ENCODE results near the gene SLC24A4. TPM values are rescaled to one million over a fixed set of nuclear protein-coding genes. Genes with fewer than 3 reads are reported as not detected.

SLC24A4 gene
- polyA plus RNA-seq, 6 donors from 2014 or later = 0.03 to 0.09 (median 0.05) TPM; not detected in 2

DNA sequence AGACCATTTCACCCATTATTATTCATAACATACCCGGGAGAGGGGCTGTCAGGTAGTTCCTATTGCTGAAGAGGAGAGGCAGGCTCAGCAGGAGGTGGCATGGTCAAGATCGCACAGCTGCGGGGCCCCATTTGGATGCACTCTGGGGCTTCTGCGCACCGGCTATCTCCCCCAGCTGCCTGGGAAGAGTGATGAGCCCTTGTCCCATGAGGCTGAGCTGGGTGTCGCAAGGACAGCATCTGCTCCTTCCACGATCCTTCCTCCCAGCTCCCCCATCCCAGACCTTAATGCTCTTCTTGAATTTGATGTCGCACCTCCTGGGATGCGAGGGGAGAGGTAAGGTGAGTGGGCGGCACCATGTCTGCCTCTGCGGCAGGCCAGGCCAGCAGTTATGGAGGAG is 62.6 kb downstream of the SLC24A4 start:
- no peak for DNase-seq
- peaks cover 3 to 26% (median 11%) of the 10 kb centered on the region in 3 donors for H3K27me3 Mint-ChIP-seq

DNA sequence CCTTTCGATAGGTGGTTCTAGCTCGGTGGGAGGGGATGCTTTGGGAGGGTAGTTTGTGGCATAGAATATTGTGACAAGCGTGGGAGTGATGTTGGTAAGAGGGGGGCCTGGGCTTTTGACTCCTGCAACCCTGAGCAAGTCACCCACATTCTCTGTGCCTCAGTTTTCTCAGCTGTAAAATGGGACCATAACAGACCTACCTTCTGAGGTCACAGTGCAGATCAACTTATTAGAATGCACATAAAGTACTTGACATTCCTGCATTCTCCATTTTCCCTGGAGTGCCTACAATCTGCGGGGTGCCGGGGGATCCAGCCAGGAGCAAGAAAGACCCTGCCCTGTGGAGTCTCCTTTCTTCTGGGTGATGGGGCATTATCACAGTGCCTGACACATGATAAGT is 63.2 kb downstream of the SLC24A4 start:
- Mint-ChIP-seq H3K27ac (no peak overlapping the region), H3K4me3 (no peak overlapping the region), H3K27me3 (peaks cover 4 to 26% (median 11%) of the 10 kb centered on the region in 3 donors), H3K36me3 (no peaks in the 10 kb centered on the region), H3K4me1 (no peaks in the 10 kb centered on the region), H3K9me3 (no peaks in the 10 kb centered on the region)
- ATAC-seq (ENCODE audit: low read depth in 2 of 2) = no peak
- DNase-seq = no peak

More for the DNA sequence above, 62.6 kb downstream of the SLC24A4 start:
- H3K36me3 Mint-ChIP-seq = no peaks in the 10 kb centered on the region
- peak overlapping the region in 1 of 8 donors; percentile 61 for H3K4me3 Mint-ChIP-seq
- no peaks in the 10 kb centered on the region for H3K4me1 Mint-ChIP-seq
- ATAC-seq (ENCODE audit: low read depth in 2 of 2) = no peak
- H3K27ac Mint-ChIP-seq = no peak overlapping the region
- H3K9me3 Mint-ChIP-seq = no peaks in the 10 kb centered on the region

DNA sequence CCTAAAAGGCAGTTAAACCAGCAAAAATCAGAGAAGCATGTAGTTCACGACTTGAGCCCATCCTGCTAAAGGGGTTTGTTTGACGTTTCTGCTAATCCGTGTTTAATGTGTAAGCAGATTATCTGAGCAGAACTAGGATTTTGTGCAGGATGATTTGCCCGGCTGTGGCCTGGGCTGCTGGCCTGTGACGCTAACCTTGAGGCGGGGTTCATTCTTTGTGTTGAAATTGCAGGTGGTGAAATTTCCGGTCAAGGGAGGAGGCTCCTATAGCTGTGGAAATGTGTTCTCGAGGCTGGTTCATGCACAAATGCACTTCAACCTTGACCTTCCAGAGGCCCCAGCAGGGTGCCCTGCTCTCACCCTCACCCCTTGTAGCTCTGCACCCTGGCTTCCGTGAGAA is 63.7 kb downstream of the SLC24A4 start:
- H3K4me3 Mint-ChIP-seq = peak overlapping the region in 1 of 8 donors; percentile 29
- H3K36me3 Mint-ChIP-seq = no peaks in the 10 kb centered on the region
- ATAC-seq (ENCODE audit: low read depth in 2 of 2) (no peak), DNase-seq (no peak)
- peaks cover 7 to 28% (median 11%) of the 10 kb centered on the region in 3 donors for H3K27me3 Mint-ChIP-seq
- H3K9me3 Mint-ChIP-seq = no peaks in the 10 kb centered on the region
- H3K4me1 Mint-ChIP-seq = no peaks in the 10 kb centered on the region
- no peak overlapping the region for H3K27ac Mint-ChIP-seq

DNA sequence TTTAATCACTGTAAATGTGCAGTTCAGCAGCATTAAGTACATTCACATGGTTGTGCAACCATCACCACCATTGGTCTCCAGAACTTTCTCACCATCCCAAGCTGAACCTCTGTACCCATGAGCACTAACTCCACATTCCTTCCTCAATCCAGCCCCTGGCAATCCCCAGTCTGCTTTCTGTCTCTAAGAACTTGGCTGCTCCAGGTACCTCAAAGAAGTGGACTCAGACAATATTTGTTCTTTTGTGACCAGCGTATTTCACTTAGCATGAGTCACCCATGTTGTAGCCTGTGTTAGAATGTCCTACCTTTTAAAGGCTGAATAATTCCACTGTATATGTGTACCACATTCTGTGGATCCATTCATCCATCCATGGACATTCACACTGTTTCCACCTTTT is 64.6 kb downstream of the SLC24A4 start:
- H3K4me1 Mint-ChIP-seq = no peaks in the 10 kb centered on the region
- no peak overlapping the region for H3K27ac Mint-ChIP-seq
- no peak for ATAC-seq (ENCODE audit: low read depth in 2 of 2)

DNA sequence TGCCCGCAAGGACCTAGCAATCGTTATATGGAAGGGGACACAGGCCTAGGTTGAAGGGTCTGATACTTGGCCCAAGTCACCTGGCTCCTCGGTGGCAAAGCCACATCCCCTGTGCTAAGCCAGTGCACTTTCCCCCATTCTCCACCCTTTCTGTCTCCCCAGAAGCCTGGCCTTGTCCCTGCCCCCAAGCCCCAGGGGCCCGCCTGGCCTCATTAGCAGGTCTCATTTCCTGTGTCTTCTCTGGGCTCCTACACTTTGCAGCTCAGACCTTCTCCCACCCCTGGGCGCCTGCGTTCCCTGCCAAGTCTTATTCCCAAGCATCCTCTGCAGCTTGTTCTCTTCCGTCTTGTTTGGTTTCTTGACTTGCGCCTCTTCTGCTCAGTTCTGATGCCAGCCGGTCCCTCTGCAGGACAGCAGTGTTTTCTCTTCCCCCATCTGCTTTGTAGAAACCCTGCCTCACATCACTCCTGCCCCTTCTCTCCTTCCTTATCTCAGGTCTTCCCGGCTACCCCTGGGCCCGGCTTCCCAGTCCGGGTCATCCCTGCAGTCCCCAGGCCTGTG is 66.7 kb downstream of the SLC24A4 start:
- Mint-ChIP-seq H3K9me3 (no peaks in the 10 kb centered on the region), H3K27ac (peak overlapping the region in 1 of 6 donors; percentile 47), H3K27me3 (peaks cover 4 to 34% (median 14%) of the 10 kb centered on the region in 3 donors), H3K4me1 (no peaks in the 10 kb centered on the region), H3K36me3 (no peaks in the 10 kb centered on the region), H3K4me3 (no peak overlapping the region)
- no peak for DNase-seq
- no peak for ATAC-seq (ENCODE audit: low read depth in 2 of 2)

More for the DNA sequence above, 64.6 kb downstream of the SLC24A4 start:
- H3K9me3 Mint-ChIP-seq = no peaks in the 10 kb centered on the region
- H3K4me3 Mint-ChIP-seq = no peak overlapping the region
- no peaks in the 10 kb centered on the region for H3K36me3 Mint-ChIP-seq
- H3K27me3 Mint-ChIP-seq = peaks cover 4 to 35% (median 11%) of the 10 kb centered on the region in 3 donors
- no peak for DNase-seq

DNA sequence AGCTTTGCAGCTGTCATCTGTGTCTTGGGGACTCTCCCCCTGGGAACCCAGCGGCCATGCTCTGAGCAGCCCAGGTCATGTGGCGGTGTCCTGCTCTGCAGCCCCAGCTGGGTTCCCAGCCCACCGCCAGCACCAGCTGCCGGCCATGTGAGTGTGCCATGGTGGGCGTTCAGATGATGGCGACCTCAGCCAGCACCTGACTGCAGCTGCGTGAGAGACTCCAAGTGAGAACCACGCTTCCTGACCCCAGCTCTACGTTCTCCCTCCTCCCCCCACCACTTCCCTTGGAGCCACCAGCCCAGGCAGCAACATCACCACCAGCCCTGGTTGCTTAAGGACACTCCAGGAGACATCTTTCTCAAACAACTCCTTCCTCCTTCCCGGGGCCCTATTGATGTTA is 68.8 kb downstream of the SLC24A4 start:
- no peak for DNase-seq
- peak overlapping the region in 1 of 6 donors; percentile 41 for H3K27ac Mint-ChIP-seq
- no peaks in the 10 kb centered on the region for H3K36me3 Mint-ChIP-seq
- peaks cover 4 to 32% (median 30%) of the 10 kb centered on the region in 3 donors for H3K27me3 Mint-ChIP-seq
- H3K9me3 Mint-ChIP-seq = no peaks in the 10 kb centered on the region
- no peak for ATAC-seq (ENCODE audit: low read depth in 2 of 2)
- H3K4me3 Mint-ChIP-seq = no peak overlapping the region
- H3K4me1 Mint-ChIP-seq = no peaks in the 10 kb centered on the region

DNA sequence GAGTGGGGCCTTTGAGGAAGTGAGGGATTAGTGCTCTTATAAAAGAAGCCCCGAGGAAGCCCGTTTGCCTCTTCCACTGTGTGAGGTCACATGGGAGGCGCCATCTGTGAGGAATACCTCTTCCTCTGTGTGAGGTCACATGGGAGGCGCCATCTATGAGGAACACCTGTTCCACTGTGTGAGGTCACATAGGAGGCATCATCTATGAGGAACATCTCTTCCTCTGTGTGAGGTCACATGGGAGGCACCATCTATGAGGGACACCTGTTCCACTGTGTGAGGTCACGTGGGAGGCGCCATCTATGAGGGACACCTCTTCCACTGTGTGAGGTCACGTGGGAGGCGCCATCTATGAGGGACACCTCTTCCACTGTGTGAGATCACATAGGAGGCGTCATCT is 69.7 kb downstream of the SLC24A4 start:
- H3K4me1 Mint-ChIP-seq = no peaks in the 10 kb centered on the region
- H3K4me3 Mint-ChIP-seq = no peak overlapping the region
- ATAC-seq (ENCODE audit: low read depth in 2 of 2) (no peak), DNase-seq (no peak)
- peaks cover 4 to 40% (median 37%) of the 10 kb centered on the region in 3 donors for H3K27me3 Mint-ChIP-seq
- H3K27ac Mint-ChIP-seq = no peak overlapping the region
- H3K9me3 Mint-ChIP-seq = no peaks in the 10 kb centered on the region
- H3K36me3 Mint-ChIP-seq = no peaks in the 10 kb centered on the region

DNA sequence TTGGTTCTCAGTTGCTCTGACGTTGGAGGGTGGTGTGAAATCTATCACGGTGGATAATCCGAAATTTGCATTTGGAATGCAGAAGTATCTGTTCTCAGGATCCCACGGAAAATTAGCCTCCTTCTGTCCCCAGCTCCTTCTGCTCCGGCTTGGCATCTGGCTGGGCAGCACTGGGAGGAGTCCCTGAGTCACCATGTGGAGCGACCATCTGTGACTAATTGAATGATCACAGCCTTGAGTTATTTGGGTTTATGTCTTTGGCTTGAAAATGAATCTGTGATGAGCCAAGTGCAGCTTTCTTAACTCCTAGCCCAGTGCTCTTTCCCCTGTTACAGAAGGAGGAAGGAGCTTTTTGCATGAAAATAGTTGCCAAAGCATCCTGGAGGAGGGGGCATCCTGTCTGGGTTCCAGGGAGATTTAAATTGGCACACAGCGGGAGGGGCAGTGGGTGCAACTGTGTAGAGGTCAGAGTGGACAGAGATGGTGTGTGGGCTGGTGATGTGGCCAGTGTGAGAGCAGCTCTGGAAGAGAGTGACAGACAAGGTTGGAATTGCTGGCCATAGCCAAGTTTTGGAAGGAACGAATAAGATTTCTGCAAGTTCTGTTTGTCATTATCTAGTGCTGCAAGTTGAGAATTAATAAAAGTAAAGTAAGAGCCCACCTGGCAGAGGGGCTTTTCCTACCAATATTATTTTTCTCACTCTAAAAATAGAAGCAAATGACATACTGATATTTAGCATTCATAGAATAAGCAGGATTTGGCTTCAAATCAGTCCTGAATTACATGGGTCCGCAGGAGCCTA is 74.4 kb downstream of the SLC24A4 start:
- ATAC-seq (ENCODE audit: low read depth in 2 of 2) (no peak), DNase-seq (no peak)

DNA sequence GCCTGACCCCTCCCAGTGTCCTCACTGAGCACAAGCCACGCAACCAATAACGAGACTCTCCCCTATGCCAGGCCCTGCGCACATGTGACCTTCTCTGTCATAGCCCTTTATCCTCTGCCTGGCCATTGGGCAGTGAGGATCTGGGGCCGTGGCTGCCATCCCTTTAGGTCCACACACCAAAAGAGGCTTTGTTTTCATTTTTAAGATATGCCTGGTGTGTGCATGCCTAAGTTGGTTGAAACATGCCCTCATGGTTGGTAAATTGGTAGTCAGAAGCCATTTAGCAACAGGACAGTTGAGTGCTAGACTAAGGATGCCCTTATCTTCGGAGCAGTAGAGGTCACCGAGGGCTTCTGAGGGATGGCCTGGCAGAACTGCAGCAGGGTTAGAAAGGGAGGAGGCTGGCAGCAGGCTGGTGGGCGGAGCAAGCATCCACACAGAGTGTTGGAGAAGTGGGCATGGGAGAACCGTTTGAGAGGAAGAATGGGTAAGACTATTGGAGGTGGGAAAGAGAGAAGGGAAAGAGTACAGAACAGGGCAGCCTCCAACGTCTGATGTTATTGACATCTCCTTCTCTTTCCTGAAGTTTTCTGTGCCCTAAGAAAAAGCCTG is 75.1 kb downstream of the SLC24A4 start:
- Mint-ChIP-seq H3K4me1 (peaks cover 15 to 30% (median 25%) of the 10 kb centered on the region in 3 donors), H3K27me3 (peaks cover 0 to 26% (median 11%) of the 10 kb centered on the region in 3 donors), H3K4me3 (peak overlapping the region in 2 of 8 donors; percentile 35 to 39), H3K27ac (peak overlapping the region in 3 of 6 donors; percentile 42 to 93 (median 84)), H3K9me3 (peaks cover 0 to 6% (median 0%) of the 10 kb centered on the region in 7 donors), H3K36me3 (no peaks in the 10 kb centered on the region)
- DNase-seq (no peak), ATAC-seq (ENCODE audit: low read depth in 2 of 2) (no peak)

More for the DNA sequence above, 74.4 kb downstream of the SLC24A4 start:
- Mint-ChIP-seq H3K36me3 (no peaks in the 10 kb centered on the region), H3K4me1 (peaks cover 15 to 30% (median 25%) of the 10 kb centered on the region in 3 donors), H3K9me3 (peaks cover 0 to 1% (median 0%) of the 10 kb centered on the region in 7 donors), H3K27ac (peak overlapping the region in 1 of 6 donors; percentile 55), H3K27me3 (peaks cover 0 to 26% (median 18%) of the 10 kb centered on the region in 3 donors), H3K4me3 (peak overlapping the region in 1 of 8 donors; percentile 35)

DNA sequence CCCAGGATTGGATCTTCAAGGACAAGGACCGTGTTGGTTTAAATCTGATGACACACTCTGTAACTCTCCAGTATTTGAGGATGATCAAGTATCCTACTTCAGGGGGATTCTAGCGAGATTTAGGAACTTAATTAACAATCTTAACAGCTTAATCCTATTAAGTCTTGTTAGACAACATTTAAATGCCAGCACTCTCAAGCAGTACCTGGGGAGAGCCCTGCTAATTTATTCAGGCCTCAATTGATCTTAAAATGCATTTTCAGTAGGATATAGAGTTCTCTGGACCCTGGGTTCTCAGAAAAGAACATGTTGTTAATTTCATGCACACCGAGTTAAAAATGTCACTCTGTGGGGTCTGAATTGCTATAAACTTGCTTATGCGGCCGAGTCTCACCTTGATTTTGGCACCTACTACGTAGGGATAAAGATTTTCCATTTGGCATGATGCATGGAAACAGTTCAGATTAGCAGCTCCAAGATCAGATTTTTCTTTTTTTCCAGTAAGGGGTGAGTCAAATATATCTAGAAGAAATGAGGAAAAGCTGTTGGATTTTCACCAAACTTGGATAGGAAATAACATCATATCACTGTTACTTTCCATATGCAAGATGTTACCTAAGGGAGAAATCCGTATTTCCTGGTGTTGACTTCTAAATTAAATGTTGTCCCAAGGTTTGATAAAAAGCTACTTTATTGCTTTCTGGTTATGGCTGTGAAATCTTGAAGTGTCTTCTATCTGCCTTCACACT is 76.1 kb downstream of the SLC24A4 start:
- Mint-ChIP-seq H3K36me3 (no peaks in the 10 kb centered on the region), H3K4me1 (peaks cover 15 to 30% (median 25%) of the 10 kb centered on the region in 3 donors), H3K27ac (peak overlapping the region in 1 of 6 donors; percentile 86), H3K4me3 (peak overlapping the region in 3 of 8 donors; percentile 13 to 79 (median 55)), H3K27me3 (peaks cover 0 to 26% (median 11%) of the 10 kb centered on the region in 3 donors), H3K9me3 (peaks cover 0 to 6% (median 0%) of the 10 kb centered on the region in 7 donors)
- ATAC-seq (ENCODE audit: low read depth in 2 of 2) = no peak
- no peak for DNase-seq

DNA sequence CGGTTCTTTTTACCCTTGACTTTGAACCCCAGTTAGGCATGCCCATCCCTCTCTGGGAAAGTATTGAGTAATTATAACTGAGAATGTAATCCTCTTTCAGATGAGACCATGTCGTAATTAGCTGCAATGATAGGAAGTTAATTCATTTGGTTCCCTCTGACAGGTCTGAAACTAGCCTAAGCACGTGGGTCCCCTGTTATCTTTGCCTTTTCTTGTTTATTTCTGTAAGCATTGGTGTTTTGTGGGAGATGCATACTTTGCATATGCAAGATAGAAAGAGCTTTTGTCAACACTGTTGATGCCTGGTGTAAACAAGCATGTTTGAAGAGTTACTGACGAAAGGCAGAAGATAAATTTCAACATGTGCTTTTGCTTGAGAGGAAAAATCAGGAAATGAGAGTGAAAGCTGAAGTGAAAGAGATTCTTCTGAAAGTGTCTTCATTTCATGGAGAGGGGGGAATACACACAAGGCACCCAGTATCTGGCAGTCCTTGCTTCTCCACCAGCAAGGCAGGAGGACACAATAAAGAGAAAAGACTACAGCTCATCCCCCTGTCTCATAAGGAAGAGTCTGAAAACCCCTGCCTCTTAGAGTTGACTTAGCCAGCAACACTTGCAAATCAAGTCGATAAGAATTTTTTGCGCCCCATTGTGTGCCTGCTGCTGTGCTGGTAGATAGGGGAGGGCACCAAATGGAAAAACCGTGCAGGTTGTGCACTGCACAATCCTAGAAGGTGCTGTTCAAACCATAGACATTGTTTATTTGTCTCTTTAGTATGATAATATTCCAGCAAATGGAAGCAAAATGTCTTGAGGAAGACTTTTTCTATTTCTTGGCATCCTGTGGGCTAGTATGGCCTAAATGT is 77.8 kb downstream of the SLC24A4 start:
- Mint-ChIP-seq H3K27me3 (peaks cover 0 to 12% (median 11%) of the 10 kb centered on the region in 3 donors), H3K27ac (peak overlapping the region; percentile 5 to 80 (median 38)), H3K4me3 (peak overlapping the region in 7 of 8 donors; percentile 31 to 79 (median 64)), H3K9me3 (peaks cover 0 to 11% (median 0%) of the 10 kb centered on the region in 7 donors), H3K4me1 (peaks cover 15 to 30% (median 25%) of the 10 kb centered on the region in 3 donors), H3K36me3 (peaks cover 0 to 5% of the 10 kb centered on the region in 2 donors)
- peak; percentile 59 for DNase-seq
- peak; percentile 88 to 93 for ATAC-seq (ENCODE audit: low read depth in 2 of 2)

DNA sequence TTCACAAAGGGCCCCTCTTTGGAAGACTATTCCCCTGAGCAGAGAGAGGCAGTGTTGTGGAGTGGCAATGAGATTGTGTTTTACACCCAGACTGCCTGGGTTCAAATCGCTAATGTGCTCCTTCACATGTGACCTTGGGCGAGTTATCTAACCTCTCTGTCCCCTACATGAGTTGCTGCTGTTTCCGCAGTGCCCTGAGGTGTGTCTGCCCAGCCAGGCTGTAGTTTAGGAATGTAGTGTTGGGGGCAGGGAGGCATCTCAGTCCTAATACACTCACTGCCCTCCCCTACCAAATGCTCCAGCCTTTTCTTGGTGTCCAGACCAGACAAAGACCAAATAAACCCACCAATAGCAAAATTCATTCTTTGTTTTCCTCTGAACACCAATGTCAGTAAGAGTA is 78.6 kb downstream of the SLC24A4 start:
- no peak for ATAC-seq (ENCODE audit: low read depth in 2 of 2)
- Mint-ChIP-seq H3K27ac (peak overlapping the region in 3 of 6 donors; percentile 26 to 80 (median 60)), H3K4me3 (peak overlapping the region in 2 of 8 donors; percentile 64 to 79), H3K27me3 (peaks cover 0 to 9% (median 9%) of the 10 kb centered on the region in 3 donors), H3K9me3 (peaks cover 0 to 17% (median 2%) of the 10 kb centered on the region in 7 donors), H3K4me1 (peaks cover 15 to 30% (median 25%) of the 10 kb centered on the region in 3 donors), H3K36me3 (peaks cover 2 to 7% of the 10 kb centered on the region in 2 donors)
- DNase-seq = no peak

All from naive B cell (primary cell).